Stimulated activated CD4-positive, alpha-beta T cell treated with anti-CD3 and anti-CD28 coated beads, Interleukin-4, amount 100 ng/mL, for 24 hours (primary cell): ENCODE results near the gene CELF1.

Experiments
- DNase-seq: peaks from one replicate; pipeline ENCODE4 v3.0.0-alpha.2; 2020

The CELF1 gene

DNA sequence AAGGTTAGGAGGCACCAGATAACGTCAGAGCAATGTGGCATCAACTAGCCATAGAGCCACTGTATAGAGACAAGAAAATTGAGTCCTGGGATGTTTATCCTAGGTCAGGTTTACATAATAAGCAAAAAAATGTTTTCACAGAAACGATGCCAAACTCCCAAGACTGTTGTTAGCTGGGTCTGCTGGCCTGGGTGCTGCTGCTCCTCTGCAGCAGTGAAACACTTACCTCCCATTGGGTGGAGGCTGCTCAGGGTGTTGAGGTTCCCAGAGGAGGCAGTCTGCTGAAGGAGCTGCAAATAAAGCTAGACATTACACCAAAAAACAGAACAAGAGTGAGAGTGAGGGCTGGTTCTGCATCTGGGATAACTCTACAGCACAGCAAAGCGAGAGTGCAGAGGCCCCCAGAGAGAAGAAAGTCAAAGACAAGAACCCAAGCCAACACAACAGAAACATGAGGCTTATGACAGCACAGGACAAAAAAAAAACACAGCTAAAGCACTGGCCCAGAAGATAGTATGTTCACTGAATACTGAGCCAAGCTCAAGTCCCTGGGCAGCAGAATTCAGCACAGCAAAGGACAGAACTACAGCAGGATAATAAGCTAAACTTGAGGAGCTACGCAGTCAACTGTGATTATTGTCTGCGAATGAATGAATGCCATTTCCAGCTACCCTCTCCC is 74.1 kb downstream of the CELF1 start:
- DNase-seq = no peak

DNA sequence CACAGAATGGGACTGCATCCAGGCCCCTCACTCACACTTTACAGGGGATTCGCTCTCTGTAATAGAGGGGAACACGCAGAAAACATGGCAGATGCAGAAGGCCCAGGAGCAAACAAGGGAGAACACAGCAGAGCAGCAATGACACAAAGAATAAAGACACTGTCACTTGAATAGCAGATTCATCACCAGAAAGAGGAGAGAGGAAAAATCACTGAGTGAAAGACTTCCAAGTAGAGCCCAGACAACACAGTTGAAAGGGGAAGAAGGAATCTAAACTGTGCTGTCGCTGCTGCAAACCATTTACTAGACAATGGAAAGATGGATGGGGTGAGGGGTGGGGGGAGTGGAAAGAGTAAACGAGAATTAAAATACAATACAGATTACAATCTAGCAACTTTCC is 75.2 kb downstream of the CELF1 start:
- no peak for DNase-seq

DNA sequence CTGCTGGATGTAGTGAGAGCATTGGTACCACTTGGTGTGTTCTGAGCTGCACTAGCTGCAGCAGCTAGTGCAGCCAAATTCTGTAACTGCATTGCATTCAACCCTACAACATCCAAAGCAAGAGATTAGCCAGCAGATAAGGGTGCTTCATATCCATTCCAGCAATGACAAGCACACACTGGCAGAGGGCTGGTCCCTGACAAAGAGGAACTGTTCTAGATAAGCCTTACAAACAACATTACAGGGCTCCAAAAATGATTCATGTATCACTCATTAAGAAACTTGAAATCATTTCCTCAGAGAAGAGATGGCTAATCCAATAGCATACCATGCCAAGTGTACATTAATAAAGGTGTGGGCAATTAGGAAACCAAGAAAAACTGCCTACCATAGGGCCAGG is 75.6 kb downstream of the CELF1 start:
- no peak for DNase-seq

DNA sequence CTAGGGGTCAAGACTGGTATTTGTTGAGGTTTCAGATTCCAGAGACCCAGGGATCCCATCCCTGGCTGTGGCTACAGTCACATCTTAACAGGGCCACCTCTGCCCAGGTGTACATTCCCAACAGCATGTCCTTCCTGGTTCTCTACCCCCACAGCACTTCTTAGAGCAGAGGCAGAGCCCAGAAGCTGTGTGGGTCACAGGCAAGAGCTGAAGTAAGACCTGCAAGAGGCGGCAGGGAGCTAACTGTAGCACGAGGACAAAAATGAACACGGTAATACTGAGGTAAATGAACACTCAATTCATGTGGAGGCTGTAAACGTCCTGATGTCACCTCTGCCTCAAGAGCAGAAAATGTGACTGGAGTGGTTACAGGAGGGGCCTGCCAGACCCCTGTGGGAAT is 82.3 kb downstream of the CELF1 start:
- DNase-seq = no peak

DNA sequence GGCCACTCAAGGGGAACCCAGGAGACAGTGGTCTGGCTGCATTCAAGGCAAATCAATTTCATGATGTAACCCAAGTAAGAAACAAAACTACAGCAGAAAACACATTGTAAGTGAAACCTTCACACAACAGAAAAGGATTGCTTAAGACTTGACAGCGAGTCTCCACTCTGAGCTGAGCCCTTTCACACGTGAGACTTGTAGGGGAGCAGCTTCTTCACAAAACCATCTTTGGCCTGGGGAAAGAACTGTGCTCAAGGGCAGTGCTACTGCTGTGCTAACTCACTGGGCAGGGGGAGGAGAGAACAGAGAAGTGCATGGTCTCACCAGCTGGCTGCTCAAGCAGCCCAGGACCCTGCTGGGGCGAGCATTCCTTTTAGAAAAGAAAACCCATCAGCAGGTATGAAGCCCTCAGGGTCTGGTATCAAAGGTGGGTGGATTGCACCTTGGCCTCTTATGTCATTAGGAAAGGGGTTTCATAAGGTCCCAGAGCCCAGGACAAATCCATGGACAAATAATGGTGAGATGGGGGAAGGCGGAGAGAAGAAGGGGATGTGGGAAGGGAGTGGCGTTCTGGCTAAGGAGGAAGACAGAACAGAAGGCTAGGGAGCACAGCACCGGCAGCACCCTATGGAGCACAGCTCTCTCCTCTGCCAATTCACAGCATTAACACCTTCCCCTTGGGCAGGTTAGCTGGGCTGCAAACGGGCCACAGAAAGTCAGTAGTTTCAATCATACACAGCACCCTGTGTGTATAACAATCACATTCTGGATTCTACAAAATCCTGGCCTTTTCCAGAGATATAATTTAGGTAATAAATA is 83.4 kb downstream of the CELF1 start:
- DNase-seq = no peak

DNA sequence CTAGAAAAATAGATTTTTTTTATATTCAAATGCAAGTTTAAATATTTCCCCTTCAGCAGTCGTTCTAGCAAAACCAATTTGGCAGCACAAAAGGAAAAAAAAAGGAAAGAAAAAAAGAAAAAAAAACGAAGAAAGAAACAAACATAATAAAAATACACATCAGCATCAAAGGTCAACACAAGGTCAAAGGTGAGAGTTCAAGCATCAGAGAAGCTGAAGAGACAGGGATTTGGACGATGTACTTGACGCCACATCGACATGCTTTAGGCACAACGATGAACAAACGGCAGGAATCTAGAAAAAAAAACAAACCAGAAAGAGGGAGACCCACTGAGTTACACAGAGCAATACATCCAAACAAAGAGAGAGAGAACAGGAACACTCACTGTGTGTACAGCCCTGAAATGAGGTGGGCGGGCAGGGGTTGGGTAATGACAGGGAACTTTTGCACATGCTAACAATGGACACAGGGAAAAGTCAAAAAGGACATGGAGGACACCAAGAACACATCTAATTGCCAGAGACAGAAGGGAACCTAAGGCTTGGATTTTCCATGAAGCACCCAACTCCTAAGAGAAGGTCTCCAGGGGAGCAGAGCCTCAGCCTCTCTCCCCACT is 84.2 kb downstream of the CELF1 start:
- DNase-seq = no peak

DNA sequence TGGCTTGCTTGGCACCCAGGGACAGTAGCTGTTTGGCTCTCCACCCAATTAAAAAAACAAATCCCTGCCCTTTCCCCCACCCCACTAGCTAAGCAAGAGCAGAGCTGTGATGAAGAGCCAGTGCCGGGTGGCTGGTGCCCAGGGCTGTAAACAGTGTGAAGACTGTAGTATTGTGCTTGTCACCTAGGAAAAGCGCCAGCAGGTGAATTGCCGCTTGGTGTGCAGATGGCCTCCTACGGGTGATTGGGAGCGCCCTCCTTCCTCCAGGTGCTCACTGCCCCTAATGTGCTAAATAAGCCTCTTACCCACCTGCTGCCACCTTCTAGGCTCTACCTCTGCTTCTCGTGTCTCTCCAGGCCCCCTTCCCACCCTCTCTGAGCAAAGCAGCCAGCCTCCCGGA is 85.6 kb downstream of the CELF1 start:
- DNase-seq = no peak

DNA sequence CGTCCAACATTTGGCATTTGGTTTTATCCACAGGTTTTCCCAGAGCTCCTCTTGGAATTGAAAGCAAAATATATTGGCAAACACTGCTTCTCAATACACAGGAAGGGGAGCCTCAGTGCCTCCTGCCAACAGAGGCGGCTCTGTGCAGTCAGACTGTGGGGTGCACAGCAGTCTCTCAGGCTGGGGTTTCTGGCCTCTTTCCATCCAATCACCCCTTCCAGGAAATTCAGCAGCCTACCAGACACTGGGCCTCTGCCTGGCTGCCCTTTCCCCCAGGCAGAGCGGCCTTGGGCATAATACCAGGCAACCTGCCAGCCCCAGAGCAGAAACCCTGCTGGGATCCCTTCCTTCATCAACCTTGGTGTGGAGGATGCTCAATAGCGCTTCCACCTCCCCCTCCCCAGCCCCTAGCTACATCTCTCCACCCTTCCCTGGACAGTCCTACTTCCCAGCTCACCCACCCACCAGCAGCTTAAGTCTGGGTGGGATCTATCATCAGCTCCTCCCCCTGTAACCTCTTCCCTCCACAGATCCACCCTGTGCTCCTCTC is 86.2 kb downstream of the CELF1 start:
- DNase-seq = no peak

DNA sequence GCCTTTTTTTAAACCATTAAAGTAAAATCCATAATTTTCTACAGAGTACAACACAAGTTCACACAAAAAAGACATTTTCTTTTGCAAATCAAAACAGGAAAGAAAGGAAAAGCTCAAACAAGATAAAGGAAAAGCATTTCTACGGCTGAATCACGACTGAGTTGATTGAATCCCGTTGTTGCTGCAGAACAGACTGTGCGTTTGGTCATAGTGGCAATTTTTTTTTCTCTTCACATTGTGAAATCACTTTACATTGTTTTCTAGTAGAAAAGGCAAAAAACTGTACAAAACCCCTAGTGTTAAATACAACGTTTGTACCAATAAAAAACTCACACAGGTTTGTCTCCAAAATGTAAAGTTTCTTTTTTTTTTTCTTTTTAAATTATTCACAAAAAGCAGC is 86.7 kb downstream of the CELF1 start:
- no peak for DNase-seq

DNA sequence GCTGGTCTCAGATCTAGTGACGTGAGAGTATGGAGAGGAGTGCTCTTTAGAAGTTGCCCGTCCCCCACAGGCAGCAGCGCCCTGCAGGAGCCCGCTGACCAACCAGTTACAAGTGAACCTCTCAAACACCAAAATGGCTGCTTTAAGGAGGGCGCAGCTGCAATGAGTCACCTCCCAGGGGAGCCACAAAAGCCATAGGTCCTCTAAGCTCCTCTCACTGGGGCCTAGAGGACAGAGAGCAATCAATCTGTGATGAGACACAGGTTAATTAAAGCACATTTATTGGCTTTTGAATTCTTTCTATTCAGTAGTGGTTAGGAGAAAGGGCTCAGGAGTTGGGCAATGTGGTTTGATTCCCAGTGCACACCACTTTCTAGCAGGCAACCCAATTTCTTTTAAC is 88.4 kb downstream of the CELF1 start:
- no peak for DNase-seq

DNA sequence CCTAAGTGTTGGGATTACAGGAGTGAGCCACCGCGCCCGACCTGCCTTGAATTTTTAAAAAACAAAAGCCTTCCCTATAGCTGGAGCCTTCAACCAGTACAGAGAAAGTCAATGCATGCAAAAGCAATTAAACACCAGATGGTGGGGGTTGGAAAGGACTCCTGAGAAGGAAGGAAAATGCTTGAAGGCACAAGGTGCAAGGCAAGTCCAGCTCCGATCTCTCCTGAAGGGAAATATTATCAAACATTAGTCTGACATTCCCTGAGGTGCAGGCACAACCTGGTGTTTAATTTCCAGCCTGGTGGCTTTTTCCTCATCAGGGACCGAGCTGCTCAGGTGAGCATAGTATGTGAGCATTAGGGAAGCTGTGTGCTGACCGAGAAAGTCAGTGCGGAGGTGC is 91.1 kb downstream of the CELF1 start:
- no peak for DNase-seq

DNA sequence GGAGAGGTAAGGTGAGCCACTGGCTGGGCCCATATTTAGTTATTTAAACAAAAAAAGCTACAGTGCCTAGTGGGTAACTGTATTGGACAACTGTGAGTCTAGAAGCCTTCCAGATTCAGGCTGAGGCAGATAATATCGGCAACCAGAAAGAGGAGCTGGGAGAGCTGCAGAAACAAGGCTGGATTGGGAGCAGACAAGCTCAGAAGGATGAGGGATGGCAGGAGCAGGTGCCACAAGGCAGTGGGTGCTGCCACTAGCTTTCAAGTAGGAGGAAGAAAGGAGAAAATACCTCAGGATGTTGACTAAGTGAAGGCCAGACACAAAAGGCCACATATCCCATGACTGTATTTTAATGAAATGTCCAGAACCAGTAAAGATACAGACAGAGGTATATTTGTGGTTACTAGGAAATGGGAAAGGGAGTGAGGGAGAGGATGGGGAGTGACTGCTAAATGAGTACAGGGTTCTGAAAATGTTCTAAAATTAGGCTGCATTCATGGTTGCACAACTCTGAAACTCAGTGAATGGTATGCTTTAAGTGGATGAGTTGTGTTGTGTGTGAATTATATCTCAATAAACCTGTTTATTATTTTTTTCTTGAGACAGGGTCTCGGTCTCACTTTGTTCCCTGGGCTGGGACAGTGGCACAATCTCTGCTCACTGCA is 92.2 kb downstream of the CELF1 start:
- no peak for DNase-seq

DNA sequence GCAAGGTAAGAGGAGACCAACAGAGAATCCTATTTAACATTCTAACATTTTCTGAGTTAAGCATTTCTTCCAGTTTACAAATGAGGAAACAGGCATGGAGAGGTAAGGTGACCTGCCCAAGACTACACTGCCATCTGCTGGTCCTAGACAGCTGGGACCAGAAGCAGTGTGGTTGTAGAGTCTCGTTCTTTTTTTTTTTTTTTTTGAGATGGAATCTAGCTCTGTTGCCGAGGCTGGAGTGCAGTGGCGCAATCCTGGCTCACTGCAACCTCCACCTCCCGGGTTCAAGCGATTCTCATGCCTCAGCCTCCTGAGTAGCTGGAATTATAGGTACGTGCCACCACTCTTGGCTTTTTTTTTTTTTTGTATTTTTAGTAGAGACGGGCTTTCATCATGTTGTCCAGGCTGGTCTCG is 98.7 kb downstream of the CELF1 start:
- DNase-seq = peak; percentile 71

DNA sequence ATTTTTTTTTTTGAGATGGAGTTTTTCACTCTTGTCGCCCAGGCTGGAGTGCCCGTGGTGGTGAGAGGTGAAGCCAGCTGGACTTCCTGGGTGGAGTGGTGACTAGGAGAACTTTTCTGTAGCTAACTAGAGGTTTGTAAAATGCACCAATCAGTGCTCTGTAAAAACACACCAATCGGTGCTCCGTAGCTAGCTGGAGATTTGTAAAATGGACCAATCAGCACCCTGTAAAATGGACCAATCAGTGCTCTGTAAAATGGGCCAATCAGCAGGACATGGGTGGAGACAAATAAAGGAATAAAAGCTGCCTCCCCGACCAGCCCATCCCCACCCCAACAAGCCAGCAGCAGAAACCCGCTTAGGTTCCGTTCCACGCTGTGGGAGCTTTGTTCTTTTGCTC is 99.6 kb downstream of the CELF1 start:
- DNase-seq = no peak

DNA sequence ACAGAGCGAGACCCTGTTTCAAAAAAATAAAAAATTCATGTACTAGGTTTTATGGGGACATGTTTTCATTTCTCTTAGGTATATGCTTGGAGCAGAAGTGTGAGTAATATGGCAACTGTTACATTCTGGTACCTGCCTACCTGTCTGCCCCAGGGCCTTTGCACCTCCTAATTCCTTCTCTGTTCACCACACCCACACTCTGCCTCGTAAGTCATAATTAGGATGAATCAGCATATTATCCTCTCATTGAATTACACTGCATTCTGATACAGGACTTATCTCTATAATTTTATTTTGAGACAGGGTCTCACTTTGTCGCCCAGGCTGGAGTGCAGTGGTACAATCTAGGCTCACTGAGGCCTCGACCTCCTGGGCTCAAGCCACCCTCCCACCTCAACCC is 100.9 kb downstream of the CELF1 start:
- no peak for DNase-seq

DNA sequence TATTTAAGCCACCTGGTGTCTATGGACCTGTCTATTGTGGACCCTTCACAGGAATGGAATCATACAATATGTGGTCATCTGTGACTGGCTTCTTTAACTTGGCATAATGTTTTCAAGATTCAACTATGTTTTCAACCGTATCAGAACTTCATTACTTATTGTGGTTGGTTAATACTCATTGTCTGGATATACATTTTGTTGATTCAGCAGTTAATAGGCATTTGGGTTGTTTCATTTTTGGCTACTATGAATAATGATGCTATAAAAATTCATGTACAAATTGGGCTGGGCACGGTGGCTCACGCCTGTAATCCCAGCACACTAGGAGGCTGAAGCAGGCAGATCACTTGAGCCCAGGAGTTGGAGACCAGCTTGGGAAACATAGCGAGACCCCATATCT is 101.5 kb downstream of the CELF1 start:
- no peak for DNase-seq

DNA sequence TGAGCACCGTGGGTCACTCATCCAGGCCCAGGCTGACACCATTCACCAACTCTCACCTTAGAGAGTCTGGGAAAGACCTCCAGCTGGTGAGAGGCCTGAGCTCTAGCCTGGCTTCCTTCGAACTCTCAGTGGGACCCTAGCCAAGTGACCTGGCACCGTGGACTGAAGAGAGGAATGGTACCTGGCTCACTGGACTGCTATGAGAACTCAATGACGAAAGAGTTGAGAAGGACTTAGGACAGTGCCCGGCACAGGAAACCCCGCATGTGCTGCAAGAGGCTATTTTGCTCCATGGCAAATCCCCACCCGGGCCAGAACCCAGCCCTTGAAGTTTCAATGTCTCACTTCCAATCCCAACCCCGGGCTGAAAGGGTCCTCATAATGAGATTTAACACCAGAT is 103.4 kb downstream of the CELF1 start:
- no peak for DNase-seq

DNA sequence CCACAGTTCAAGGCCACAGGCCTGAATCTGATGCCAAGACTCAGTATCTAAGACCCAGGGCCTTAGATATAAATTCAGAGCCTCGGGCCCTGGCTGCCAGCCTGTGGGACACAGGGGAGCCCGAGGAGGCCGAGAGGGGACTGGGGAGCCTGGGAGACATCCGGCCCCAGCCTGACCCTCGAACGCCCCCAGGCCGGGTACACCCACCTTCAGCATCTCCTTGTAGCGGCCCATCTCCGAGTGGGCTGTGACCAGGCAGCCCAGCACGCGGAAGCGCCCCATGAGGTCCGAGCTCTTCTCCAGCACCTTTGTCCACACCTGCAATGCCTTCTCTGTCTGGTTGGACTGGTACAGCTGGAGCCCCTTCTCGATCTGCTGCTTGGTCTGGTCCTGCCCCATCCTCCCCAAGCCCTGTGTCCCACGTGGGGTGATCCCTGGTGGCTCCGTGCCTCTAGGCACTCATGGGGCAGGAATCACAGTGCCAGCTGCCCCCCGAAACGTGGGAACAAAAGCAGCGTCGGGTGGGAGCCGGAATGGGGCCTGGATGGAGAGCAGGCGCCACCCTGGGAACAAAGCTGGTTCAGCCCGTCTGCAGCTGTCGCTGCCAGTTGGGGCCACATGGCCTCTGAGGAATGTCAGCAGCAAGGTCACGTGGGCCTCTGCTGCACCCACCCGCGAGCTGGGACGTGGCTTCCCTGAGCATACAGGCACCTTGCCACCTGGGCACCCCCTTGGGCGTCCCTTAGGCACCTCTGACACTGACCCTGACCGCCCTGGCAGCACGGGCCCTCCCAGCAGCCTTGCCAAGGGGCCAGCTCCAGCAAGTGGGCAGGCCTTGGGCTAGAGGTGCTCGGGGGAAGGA is 104.1 kb downstream of the CELF1 start, which contains the start of gene RAPSN:
TSS of gene RAPSN (minus strand) at position 571 of the 862 bp plus-strand sequence. CDS start at position 399, 172 bp downstream.
- DNase-seq = no peak

DNA sequence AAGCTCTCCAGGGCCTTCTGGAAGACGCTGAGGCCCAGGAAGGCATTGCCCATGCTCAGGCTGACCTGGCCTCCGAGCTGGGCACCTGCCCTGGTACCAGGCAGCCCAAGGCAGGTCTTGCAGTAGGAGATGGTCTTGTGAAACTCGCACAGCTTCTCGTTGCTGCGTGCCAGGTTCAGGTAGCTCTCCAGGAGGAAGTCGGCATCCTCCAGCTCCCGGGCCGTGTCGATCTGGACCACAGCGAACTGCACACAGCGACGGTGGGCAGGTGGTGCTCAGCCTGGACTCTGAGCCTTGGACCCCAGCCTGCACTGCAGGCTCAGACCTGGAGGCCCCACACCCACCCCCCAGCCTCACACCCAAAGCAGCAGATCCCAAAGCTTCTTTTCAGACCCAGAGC is 105.0 kb downstream of the CELF1 start:
- no peak for DNase-seq

DNA sequence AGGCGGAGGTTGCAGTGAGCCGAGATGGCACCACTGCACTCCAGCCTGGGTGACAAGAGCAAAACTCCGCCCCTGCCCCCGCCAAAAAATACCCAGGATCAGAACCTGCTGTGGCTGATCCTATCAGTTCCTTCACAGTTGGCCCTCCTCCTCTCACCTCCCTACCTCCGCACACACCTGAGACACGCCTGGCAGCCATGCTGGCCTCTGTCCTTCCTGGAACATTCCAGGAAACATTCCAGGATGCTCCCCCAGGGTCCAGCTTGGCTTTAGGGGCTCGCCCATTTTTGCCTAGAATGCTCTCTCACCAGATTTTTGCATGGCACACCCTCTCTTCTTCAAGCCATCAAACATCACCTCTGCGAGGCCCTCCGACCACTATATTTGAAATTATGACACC is 106.1 kb downstream of the CELF1 start:
- DNase-seq = no peak

DNA sequence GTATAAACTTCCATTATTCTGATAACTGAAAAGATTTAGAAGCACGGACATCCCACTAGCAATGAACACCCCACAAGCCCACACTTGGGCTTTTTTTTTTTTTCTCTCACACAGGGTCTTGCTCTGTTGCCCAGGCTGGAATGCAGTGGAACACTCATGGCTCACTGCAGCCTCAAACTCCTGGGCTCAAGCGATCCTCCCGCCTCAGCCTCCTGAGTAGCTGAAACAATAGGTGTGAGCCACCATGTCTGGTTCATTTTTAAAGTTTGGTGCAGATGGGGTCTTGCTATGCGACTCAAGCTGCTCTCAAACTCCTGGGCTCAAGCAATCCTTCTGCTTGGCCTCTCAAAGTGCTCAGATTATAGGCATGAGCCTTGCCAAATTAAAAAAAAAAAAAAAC is 107.1 kb downstream of the CELF1 start:
- no peak for DNase-seq

DNA sequence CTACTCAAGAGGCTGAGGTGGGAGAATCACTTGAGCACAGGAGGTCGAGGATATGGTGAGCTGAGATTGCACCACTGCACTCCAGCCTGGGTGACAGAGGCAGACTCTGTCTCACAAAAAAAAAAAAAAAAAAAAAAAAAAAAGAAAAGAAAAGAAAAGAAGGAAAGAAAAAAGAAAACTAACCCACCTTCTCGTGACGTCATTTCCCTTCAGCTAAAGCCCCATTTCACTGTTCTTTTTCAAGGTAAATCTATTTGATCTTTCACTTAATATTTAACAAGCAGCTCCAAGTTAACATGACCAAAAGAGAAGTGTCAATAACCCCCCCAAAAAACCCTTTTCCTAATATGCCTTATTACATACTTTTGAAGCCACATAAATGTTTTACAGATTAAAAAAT is 109.1 kb downstream of the CELF1 start:
- no peak for DNase-seq
